Measurements from ENCODE around the gene FXYD3. TPM values are rescaled to one million over a fixed set of nuclear protein-coding genes. Genes with fewer than 3 reads are reported as not detected.

FXYD3 gene
- total RNA-seq, 1 experiment from 2014 or later: 6.9 TPM

DNA sequence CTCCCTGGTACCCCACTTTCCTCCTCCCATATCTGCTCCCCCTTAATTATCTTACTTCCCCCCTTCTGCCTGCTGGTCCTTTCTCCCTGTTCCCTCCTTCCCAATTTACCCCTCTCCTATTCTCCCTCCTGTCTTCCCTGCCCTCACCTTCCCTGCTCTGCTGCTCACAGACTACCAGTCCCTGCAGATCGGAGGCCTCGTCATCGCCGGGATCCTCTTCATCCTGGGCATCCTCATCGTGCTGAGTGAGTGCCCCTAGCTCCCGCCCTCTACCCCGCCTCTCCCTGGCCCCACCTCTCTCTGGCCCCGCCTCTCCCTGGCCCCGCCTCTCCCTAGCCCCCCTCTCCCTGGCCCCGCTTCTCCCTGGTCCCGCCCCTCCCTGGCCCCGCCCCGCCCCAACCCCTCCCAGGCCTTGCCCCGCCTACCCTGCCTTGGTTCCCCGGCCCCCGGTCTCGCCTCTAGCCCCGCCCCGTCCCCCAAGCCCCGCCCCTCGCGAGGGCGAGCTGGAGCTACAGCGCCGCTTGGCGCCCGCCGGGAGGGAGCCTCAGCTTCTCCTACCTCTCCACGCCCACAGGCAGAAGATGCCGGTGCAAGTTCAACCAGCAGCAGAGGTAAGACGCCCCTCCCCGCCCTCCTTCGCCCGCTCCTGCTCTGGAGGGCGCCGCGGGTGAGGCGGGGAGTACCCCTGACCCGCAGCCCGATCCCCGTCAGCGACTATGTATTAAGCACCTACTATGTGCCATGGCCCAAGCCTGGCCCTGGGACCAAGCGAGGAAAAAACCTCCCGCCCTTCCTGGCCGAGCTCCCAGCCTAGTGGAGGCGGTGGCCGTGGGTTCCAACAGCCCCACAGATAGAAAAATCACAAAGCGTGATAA, 25.6 kb downstream of the FXYD3 start:
- TF ChIP-seq, protein P1, sequence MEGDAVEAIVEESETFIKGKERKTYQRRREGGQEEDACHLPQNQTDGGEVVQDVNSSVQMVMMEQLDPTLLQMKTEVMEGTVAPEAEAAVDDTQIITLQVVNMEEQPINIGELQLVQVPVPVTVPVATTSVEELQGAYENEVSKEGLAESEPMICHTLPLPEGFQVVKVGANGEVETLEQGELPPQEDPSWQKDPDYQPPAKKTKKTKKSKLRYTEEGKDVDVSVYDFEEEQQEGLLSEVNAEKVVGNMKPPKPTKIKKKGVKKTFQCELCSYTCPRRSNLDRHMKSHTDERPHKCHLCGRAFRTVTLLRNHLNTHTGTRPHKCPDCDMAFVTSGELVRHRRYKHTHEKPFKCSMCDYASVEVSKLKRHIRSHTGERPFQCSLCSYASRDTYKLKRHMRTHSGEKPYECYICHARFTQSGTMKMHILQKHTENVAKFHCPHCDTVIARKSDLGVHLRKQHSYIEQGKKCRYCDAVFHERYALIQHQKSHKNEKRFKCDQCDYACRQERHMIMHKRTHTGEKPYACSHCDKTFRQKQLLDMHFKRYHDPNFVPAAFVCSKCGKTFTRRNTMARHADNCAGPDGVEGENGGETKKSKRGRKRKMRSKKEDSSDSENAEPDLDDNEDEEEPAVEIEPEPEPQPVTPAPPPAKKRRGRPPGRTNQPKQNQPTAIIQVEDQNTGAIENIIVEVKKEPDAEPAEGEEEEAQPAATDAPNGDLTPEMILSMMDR (IDR thresholded peaks at IDR 0.05; ENCODE audit: unreplicated experiment): peak; percentile 57
- H3K4me1 Mint-ChIP-seq (ENCODE audit: insufficient read depth, unreplicated experiment): peaks cover 15% of the 10 kb centered on the region
- intact Hi-C loops (cut with micrococcal nuclease): loop anchor here (1.0 to 10.0 kb wide), 4 partner anchors 74 to 324 kb away; no protein-coding TSS in a partner anchor
- no peak overlapping the region for H3K27ac Mint-ChIP-seq (ENCODE audit: low read depth, unreplicated experiment)
- H3K9me3 Mint-ChIP-seq (ENCODE audit: unreplicated experiment): no peaks in the 10 kb centered on the region
- peaks cover 19% of the 10 kb centered on the region for H3K27me3 Mint-ChIP-seq (ENCODE audit: insufficient read depth, unreplicated experiment)
- H3K4me3 Mint-ChIP-seq (ENCODE audit: unreplicated experiment): no peak overlapping the region
- POLR2A ChIA-PET: interaction anchor here (0.6 to 1.3 kb wide), 6 partner anchors 18 to 125 kb away, joined by 3 to 4 read pairs (median 4); no protein-coding TSS in a partner anchor
- H3K36me3 Mint-ChIP-seq (ENCODE audit: insufficient read depth, unreplicated experiment): no peaks in the 10 kb centered on the region
- peak; percentile 93 for DNase-seq (ENCODE audit: unreplicated experiment)
- BruUV-seq (replicated peaks): no TSS peak
- CTCF ChIA-PET: interaction anchor here (0.5 to 2.2 kb wide), 19 partner anchors 10 to 165 kb away, joined by 3 to 24 read pairs (median 5); partner anchors contain the start of gene FXYD5

DNA sequence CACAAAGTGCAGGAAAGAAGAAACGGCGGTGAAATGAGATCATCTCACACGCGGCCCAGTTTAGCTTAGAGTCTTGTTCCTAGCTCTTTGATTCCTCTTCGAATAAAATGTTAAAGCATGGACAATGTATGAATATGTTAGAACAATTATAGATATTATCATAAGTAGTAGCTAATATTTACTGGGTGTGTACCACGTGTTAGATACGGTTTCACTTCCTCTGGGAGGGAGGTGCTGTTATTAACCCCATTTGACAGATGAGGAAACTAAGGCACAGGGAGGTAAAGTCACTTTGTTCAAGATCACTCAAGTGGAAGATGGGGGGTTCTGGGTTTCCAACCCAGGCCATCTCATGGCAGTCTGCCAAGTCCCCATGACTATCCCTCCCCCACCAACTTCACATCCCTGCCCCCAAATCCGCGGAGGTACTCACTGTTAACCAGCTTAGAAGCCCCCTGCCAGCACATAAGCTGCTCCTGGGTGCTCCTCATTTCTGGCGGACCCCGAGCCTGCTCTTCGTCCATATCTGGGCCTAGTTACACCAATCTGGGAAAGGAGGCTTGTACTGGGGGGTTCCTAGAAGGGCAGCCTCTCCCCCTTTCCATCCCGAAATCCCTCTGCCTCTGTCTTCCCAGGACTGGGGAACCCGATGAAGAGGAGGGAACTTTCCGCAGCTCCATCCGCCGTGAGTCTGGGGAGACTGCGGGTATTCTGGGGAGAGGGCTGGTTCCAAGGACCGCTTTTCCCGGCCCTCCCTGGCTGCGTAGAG, 26.4 kb downstream of the FXYD3 start:
- intact Hi-C loops (cut with micrococcal nuclease): loop anchor here (1.0 to 10.0 kb wide), 4 partner anchors 75 to 323 kb away; no protein-coding TSS in a partner anchor
- H3K27me3 Mint-ChIP-seq (ENCODE audit: insufficient read depth, unreplicated experiment): peaks cover 19% of the 10 kb centered on the region

DNA sequence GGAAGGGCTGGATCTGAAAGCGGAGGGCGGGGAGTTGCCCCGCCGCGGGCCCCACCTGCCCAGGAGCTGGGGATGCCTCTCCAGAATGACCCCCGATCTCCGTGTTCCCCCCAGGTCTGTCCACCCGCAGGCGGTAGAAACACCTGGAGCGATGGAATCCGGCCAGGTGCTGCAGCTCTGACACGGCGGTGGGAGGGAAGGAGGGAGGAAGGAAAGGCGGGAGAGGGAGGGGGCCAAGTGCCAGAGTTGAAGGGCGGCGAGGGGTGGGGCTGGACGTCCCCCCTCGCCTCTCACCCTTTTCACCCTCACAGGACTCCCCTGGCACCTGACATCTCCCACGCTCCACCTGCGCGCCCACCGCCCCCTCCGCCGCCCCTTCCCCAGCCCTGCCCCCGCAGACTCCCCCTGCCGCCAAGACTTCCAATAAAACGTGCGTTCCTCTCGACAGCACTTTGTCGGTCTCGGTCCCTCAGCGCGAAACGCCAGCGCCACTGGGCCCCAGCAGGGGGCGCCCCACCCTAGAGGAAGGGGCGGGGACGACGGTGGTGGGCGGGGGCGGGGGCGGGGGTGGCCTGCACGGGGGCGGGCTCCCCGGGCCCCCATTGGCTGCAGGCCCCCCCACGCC, 27.1 kb downstream of the FXYD3 start:
- POLR2A ChIA-PET: interaction anchor here (0.6 to 0.7 kb wide), 3 partner anchors 10 to 23 kb away, joined by 3 to 4 read pairs (median 4); no protein-coding TSS in a partner anchor
- no peak for DNase-seq (ENCODE audit: unreplicated experiment)
- intact Hi-C loops (cut with micrococcal nuclease): loop anchor here (10.0 kb wide), 1 partner anchor 322 kb away; no protein-coding TSS in a partner anchor
- TF ChIP-seq, protein P1 (IDR thresholded peaks at IDR 0.05; ENCODE audit: unreplicated experiment): peak; percentile 53
- CTCF ChIA-PET: interaction anchor here (0.5 to 2.2 kb wide), 16 partner anchors 9 to 830 kb away, joined by 3 to 24 read pairs (median 4); no protein-coding TSS in a partner anchor
- BruUV-seq (replicated peaks): no TSS peak
- Mint-ChIP-seq H3K4me3 (ENCODE audit: unreplicated experiment) (no peak overlapping the region), H3K36me3 (ENCODE audit: insufficient read depth, unreplicated experiment) (no peaks in the 10 kb centered on the region), H3K27ac (ENCODE audit: low read depth, unreplicated experiment) (no peak overlapping the region), H3K9me3 (ENCODE audit: unreplicated experiment) (no peaks in the 10 kb centered on the region), H3K4me1 (ENCODE audit: insufficient read depth, unreplicated experiment) (peaks cover 15% of the 10 kb centered on the region), H3K27me3 (ENCODE audit: insufficient read depth, unreplicated experiment) (peaks cover 19% of the 10 kb centered on the region)

More for the DNA sequence above, 26.4 kb downstream of the FXYD3 start:
- ChIA-PET POLR2A (interaction anchor here (0.5 to 1.3 kb wide), 7 partner anchors 11 to 124 kb away, joined by 3 to 5 read pairs (median 3); partner anchors contain the start of gene FXYD3), CTCF (interaction anchor here (0.5 to 2.2 kb wide), 26 partner anchors 9 to 831 kb away, joined by 3 to 24 read pairs (median 3); partner anchors contain the start of gene FXYD5)
- H3K4me3 Mint-ChIP-seq (ENCODE audit: unreplicated experiment): no peak overlapping the region
- no TSS peak for BruUV-seq (replicated peaks)
- H3K9me3 Mint-ChIP-seq (ENCODE audit: unreplicated experiment): no peaks in the 10 kb centered on the region
- TF ChIP-seq, protein P1 (IDR thresholded peaks at IDR 0.05; ENCODE audit: unreplicated experiment): no peak
- no peak overlapping the region for H3K27ac Mint-ChIP-seq (ENCODE audit: low read depth, unreplicated experiment)
- no peak for DNase-seq (ENCODE audit: unreplicated experiment)
- no peaks in the 10 kb centered on the region for H3K36me3 Mint-ChIP-seq (ENCODE audit: insufficient read depth, unreplicated experiment)
- peaks cover 15% of the 10 kb centered on the region for H3K4me1 Mint-ChIP-seq (ENCODE audit: insufficient read depth, unreplicated experiment)
